GM12875 (cell line): ENCODE results near the gene MEIS3.

Experiments used
- H3K4me3 ChIP-seq: one replicate; pipeline ENCODE4 v1.5.1; 2011; ENCODE audit warnings: low read depth, low read length, control low read depth
- TF ChIP-seq, protein P1 (sequence below): IDR thresholded peaks from 2 replicates; pipeline ENCODE4 v1.5.1; 2011; ENCODE audit warnings: low read depth, mild to moderate bottlenecking, control low read depth, inconsistent platforms, low read length, moderate library complexity, borderline replicate concordance; ENCODE audit not compliant: insufficient read depth

Gene MEIS3

DNA sequence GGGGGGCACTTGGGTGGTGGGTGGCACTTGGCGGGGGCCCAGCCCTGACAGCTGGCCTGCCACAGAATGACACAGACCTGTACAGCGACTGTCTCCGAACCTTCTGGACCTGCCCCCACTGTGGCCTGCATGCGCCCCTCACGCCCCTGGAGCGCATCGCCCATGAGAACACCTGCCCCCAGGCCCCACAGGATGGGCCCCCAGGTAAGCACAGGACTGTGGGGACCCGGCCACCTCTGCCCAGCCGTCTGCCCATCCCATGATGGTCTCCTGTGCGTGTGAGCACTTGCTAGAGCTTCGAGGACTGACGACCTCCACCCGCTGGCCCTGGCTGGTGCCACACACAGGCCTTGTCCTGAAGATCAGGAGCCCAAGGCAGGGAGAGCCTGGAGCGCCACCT lies 38.2 kb downstream of the MEIS3 start:
- no peak overlapping the region for H3K4me3 ChIP-seq
- TF ChIP-seq, protein P1, sequence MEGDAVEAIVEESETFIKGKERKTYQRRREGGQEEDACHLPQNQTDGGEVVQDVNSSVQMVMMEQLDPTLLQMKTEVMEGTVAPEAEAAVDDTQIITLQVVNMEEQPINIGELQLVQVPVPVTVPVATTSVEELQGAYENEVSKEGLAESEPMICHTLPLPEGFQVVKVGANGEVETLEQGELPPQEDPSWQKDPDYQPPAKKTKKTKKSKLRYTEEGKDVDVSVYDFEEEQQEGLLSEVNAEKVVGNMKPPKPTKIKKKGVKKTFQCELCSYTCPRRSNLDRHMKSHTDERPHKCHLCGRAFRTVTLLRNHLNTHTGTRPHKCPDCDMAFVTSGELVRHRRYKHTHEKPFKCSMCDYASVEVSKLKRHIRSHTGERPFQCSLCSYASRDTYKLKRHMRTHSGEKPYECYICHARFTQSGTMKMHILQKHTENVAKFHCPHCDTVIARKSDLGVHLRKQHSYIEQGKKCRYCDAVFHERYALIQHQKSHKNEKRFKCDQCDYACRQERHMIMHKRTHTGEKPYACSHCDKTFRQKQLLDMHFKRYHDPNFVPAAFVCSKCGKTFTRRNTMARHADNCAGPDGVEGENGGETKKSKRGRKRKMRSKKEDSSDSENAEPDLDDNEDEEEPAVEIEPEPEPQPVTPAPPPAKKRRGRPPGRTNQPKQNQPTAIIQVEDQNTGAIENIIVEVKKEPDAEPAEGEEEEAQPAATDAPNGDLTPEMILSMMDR, result no peak

DNA sequence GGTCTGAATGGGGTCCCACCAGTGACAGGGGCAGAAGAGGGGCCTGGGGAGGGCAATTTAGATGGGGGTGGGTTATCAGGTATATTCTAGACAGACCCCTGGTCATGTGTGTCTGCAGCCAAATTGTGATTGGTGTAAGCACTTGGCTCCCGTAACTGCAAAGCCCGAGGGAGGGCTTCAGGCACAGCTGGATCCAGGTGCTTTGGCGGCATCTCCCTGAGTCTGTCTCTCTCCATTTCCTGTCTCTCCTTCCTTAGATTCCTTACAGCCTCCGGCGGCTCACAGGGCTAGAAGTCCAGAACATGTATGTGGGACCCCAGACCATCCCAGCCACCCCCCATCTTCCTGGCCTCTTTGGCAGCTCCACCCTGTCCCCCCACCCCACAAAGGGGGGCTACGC lies 38.8 kb downstream of the MEIS3 start:
- H3K4me3 ChIP-seq, result no peak overlapping the region

DNA sequence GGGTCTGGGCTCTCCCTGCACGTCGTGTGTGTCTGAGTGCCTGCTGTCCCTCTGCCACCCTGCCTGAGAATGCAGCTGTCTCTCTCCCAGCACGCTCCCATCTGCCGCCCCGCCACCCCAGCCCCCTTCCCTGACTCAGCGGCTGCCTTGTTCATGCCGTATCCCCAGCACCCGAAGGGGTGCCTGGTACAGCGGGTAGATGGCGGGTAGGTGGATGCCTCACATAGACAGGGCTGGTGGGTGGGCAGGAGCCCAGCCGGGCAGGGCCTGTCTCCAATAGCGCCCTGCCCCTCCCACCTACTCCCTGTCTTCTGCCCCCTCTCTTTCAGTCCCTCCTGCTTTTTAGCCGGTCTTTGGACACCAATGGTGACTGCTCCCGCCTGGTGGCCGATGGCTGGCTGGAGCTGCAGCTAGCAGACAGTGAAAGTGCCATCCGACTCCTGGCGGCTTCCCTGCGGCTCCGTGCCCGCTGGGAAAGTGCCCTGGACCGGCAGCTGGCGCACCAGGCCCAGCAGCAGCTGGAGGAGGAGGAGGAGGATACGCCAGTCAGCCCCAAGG lies 39.9 kb downstream of the MEIS3 start:
- H3K4me3 ChIP-seq, result no peak overlapping the region
- TF ChIP-seq, protein P1, result no peak

More for the DNA sequence above, 38.8 kb downstream of the MEIS3 start:
- TF ChIP-seq, protein P1, result no peak

DNA sequence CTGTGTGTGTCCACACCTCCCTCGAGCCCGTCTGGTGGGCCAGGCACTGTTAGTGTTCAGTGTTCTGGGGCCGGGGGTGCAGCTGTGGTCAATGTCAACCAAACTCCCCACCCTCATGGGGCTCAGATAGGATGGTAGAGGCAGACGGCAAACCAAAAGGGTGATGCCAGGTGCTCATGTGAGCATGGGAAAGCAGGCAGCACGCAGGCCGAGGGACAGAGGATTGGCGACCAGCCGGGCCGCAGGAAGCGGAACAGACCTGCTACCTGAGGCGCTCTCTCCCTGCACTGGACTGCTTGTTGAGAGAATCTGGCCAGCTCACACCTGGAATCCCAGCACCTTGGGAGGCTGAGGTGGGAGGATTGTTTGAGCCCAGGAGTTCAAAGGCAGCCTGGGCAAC lies 41.1 kb downstream of the MEIS3 start:
- no peak overlapping the region for H3K4me3 ChIP-seq
- TF ChIP-seq, protein P1, result no peak

DNA sequence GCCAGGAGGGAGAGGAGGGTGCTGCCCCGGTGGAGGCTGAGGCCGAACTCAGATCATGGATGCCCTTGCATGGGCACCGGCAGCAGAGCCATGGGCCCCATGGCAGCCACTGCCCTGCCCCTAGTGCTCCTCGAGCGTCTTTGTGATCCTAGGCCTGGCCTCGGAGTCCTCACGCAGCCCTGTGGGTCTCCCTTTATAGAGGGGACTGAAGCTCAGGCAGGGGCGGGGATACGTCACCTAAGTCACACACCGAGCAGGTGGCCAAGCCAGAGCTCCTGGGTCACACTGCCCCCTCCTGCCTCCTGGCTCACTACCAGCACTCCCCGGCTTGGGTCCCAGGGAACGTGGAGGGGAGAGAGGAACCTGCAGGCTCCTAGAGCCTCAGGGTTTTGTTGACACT lies 41.5 kb downstream of the MEIS3 start:
- no peak overlapping the region for H3K4me3 ChIP-seq
- TF ChIP-seq, protein P1, result no peak

DNA sequence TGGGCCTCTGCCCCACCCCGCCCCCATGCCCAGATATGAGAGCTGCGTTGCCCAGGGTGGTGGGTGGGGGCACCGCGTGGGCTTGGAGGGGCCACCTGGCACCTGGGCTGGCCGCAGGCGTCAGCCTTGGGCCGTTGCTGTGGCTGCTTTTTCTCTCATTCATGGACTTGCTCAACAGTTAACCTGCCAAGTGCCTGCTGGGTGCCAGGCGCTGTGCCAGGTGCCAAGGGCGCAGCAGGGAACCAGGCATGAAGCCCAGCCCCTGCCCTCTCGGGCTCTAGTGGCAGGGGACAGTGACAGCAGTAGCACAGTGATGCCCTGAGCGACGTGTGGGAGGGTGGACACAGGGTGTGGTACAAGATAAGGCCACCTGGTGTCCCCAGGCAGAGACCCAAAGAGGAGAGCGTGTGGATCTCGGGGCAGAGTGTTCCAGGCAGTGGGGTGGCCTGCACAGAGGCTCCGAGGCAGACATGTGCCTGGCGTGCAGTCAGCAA lies 42.1 kb downstream of the MEIS3 start:
- TF ChIP-seq, protein P1, result no peak
- H3K4me3 ChIP-seq, result no peak overlapping the region

DNA sequence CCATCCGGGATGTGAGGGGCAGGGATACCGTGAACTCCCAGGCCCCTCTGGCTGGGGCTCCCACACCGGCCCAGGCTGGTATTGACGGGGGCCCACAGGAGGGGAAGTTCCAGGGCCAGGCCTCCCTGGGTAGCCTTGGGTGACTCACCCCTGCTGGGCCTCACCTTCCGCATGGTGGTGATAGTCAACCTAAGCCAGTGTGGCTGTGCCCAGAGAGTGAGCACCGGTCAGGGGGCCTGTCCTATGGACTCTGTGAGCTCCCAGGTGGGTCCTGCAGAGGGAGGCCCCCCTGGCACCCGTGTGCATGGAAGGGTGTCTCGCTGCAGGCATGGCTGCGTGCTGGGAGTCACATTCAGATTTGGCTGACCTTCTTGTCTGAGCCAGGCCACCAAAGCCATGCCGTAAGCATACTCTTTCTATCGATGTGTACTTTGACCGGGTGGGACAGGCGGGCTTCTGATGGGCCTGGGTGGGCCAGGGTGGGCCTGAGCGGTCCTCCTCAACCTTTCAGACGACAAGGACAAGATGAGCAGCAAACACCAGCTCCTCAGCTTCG lies 42.7 kb downstream of the MEIS3 start:
- TF ChIP-seq, protein P1, result no peak
- H3K4me3 ChIP-seq, result no peak overlapping the region
